ENCODE measurements around the gene NBEAL2.
"Not testable (repeated sequence)": the region's sequence is repeated elsewhere in the genome, so short reads cannot be mapped to it uniquely, and the experiment has no call there.

NBEAL2 gene

DNA sequence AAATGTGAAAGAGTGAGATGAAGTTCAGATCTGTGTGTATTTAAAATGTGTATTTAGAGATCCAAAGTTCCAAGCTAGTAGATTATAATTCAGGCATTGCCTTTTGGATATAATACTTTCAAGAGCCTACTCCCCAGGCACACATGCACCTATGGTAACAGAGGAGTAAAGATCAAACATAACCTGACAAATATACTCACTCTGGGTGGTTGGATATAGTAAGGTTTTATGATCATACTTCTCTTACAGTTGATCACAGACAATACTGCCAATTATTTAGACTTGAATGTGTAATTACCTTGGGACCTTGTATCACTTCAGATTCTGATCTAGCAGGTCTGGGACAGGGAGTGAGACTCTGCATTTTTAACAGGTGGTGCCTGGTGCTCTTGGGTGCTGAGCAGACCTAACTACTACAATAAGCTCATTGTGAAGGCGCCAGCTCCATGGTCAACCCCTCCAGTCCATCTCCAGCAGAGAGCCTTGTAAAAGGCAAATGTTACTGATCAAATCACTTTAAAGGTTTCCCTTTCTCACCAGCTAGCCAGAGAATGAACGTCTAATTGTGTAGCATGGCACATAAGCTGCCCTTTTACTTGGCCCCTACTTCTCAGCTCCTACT lies 55.5 kb downstream of the NBEAL2 start:
- no peak for DNase-seq (ENCODE audit: low read depth in 2 of 3, low spot score in 1 of 3)

DNA sequence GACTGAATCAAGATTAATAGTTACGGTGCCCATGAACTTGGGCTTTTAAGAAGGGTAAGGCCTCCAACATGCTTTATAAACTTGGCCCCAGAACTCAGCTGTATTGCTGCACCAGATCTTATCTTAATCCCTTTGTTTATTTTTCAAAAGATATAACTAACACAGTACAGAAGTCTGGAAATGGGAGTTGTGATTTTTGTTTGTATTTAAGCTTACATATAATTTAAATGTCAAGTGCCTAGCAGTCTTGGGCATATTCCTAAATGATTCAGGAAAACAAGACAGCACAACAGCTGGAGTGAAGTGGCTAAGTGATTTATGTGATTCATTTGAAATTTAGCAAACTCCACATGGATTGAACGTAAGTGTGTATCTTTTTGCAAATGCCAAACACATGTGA lies 56.2 kb downstream of the NBEAL2 start:
- no peak for DNase-seq (ENCODE audit: low read depth in 2 of 3, low spot score in 1 of 3)

DNA sequence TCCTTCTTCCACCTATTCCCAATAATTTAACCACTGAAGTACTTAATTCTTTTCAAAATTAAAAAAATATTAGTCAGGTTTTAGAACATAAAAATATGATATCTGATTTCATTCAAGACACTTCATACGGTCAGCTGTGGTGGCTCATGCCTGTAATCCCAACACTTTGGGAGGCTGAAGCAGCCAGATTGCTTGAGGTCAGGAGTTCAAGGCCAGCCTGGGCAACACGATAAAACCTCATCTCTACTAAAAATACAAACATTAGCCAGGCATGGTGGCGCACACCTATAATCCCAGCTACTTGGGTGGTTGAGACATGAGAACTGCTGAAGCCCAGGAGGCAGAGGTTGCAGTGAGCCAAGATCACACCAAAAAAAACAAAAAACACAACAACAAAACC lies 56.7 kb downstream of the NBEAL2 start:
- no peak for DNase-seq (ENCODE audit: low read depth in 2 of 3, low spot score in 1 of 3)

DNA sequence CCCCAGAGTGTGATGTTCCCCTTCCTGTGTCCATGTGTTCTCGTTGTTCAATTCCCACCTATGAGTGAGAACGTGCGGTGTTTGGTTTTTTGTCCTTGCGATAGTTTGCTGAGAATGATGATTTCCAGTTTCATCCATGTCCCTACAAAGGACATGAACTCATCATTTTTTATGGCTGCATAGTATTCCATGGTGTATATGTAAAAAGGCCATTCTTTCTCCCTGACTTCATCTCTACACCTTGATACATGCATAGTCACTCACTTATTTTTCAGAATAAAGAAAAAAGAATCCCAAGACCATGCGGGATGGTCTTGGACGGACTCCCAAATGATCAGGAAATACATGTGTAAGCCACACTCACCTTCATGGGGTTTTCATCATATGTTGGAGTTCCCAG lies 57.8 kb downstream of the NBEAL2 start:
- DNase-seq (ENCODE audit: low read depth in 2 of 3, low spot score in 1 of 3) = not testable (repeated sequence)

DNA sequence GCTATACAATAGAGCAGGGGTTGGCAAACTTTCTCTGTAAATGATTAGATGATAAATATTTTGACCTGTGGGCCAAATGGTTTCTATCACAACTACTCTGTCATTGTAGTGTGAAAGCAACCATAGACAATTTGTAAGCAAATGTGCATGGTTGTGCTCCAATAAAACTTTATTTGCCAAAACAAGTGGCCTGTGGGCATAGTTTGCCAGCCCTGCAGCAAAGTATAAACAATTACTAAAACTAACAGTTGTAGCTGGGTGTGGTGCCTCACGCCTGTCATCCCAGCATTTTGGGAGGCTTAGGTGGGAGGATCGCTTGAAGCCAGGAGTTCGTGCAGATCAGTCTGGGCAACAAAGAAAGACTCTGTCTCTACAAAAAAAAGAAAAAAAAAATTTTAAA lies 61.6 kb downstream of the NBEAL2 start:
- DNase-seq (ENCODE audit: low read depth in 2 of 3, low spot score in 1 of 3) = no peak

DNA sequence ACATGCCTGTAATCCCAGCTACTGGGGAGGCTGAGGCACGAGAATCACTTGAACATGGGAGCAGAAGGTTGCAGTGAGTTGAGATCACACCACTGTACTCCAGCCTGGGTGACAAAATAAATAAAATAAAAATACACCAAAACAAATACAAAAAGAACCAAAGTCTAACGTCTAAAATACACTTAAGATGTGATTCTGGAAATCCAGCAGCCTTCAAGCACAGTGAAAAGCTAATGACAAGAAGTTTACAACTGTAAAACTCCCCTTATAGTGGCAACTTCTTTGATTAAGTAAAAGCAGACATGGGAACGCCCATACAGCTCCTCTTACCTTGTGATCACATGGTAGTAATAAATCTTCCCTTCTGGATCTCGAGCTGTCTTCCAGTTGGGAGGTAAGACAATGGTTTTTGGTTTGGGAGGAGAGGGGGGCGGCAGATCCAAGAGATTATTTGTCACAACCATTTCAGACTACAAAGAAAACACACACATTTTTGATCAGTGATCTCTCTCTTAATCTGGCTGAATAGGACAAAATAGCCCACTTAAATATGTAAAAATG lies 62.8 kb downstream of the NBEAL2 start:
- DNase-seq (ENCODE audit: low read depth in 2 of 3, low spot score in 1 of 3) = no peak

DNA sequence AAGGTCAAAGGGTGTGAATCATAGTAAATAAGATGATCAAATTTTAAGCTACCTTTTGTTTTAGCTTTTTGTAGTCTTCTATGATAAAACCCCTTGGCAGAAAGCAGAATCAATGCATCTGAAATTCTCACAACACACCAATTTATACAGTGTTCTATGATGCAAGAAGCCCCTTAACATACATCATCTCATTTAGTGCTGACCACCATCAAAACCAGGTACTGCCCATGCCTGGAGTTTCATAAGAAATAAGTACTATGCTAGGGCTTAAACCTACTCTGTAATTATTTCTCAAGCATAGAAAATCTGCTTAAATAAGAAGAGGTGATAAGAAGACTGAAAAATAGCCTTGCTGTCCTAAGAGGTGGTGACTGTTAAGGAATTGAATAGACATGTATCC lies 67.6 kb downstream of the NBEAL2 start:
- no peak for DNase-seq (ENCODE audit: low read depth in 2 of 3, low spot score in 1 of 3)

DNA sequence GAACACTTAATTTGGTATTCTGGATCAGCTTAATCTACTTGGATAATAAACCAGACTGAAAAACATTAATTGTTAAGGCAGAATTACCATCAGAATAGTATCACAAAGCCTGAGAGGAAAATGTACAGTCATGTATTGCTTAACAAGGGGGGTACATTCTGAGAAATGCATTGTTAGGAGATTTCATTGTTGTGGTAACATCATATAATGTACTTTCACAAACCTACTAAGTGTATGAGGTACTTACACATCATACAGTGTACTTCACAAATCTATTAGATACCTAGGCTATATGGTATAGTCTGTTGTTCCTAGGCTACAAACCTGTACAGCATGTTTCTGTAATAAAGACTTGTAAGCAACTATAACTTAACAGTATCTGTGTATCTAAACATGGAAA lies 68.2 kb downstream of the NBEAL2 start:
- DNase-seq (ENCODE audit: low read depth in 2 of 3, low spot score in 1 of 3) = no peak

DNA sequence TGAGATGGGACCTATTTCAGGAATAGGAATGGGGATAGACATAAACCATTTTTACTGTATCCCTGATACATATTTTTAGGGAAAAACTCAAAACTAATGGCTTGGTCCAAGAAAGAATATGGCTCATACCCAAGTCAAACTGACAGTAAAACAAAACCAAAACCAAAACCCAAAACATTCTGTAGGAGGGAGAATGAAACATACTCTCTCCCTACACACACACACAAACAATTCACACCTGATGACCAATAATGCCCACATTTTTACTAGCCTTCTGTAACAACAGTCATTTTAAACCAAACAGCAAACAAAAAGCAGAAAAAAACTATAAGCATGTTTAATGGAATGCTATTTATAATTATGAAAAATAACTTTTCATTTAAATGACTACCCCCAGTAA lies 74.9 kb downstream of the NBEAL2 start:
- no peak for DNase-seq (ENCODE audit: low read depth in 2 of 3, low spot score in 1 of 3)

DNA sequence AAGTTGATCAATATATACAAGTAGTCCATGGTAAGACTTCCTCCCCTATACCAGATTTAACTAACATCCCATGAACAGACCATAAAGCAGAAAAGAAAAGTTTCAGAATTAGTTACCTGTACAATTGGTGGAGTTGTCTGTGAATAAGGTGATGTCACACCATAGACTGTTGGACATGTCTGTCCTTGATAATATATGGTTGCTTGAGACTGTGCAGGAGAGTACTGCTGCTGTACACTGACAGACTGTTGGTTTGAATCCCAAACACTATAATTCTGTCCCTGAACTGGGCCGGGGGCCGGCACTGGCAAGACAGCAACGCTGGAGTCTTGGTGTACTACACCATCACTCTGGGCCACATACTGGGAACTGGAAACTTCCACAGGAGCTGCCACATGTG lies 77.2 kb downstream of the NBEAL2 start:
- DNase-seq (ENCODE audit: low read depth in 2 of 3, low spot score in 1 of 3) = no peak

DNA sequence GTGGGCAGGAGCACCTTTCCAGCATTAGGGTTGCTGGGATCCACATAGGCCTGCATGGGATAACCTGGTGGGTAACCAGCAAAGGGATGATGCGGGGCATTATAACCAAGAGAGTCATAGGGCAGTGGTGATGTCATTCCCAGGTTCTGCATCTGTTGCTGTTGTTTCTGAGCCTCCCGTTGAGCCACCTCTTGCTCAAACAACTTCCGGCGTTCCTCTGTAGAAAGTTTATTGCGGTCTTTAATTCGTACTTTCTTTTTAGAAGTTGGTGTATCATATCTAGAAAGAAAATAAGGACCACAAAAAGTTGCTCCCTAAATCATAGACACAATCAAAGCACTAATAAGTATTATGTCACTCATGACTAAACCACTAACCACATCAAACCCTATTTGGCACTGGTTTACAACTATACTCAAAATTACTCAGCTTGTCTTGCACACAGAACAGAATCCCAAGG lies 77.8 kb downstream of the NBEAL2 start:
- peak; percentile 41 to 45 (median 41) for DNase-seq (ENCODE audit: low read depth in 2 of 3, low spot score in 1 of 3)

Measured in stimulated activated CD4-positive, alpha-beta T cell treated with anti-CD3 and anti-CD28 coated beads, Interleukin-12 subunit alpha, Interleukin-12 subunit beta, amount 100 ng/mL, for 48 hours (primary cell).